IPS-18c (cell line): ENCODE results near the gene SPESP1.
"Not testable (repeated sequence)": the region's sequence is repeated elsewhere in the genome, so short reads cannot be mapped to it uniquely, and the experiment has no call there.

ENCODE experiments used
- H3K4me3 ChIP-seq: 2 replicates; pipeline ENCODE4 v1.7.0; 2013; ENCODE audit warnings: low read depth, mild to moderate bottlenecking, low read length, moderate library complexity; ENCODE audit not compliant: insufficient read depth
- H3K9me3 ChIP-seq: one replicate; pipeline ENCODE4 v1.6.1; 2013; ENCODE audit warnings: mild to moderate bottlenecking, low read length, moderate library complexity; ENCODE audit not compliant: control insufficient read depth, insufficient read depth

SPESP1 gene

GRCh38 chr15:68939501-68939900 lies 9.2 kb downstream of the SPESP1 start:
- H3K9me3 ChIP-seq, result no peaks in the 10 kb centered on the region
- H3K4me3 ChIP-seq, result no peak overlapping the region

GRCh38 chr15:68951813-68952212 lies 21.5 kb downstream of the SPESP1 start:
- Histone ChIP-seq H3K9me3 (no peaks in the 10 kb centered on the region), H3K4me3 (no peak overlapping the region)

DNA sequence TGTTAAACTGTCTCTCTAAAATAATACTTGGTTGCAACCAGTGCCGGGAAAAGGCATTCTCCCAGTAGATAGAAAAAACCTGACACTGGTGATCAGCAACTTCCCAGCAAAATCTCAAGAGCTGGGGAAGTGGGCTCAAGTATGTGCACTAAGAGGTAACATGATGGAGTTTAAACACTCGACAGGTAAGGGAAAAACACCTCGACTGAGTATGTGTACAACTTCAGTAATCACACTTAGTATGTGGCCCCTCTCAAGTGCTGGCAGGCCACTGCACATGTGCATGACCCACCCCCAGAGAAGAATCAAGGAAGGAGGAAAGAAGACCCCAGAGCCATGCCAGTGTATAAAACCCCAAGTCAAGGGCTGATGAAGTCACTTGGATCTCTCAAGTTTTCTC lies 27.4 kb downstream of the SPESP1 start:
- H3K4me3 ChIP-seq, result no peak overlapping the region
- H3K9me3 ChIP-seq, result no peaks in the 10 kb centered on the region

DNA sequence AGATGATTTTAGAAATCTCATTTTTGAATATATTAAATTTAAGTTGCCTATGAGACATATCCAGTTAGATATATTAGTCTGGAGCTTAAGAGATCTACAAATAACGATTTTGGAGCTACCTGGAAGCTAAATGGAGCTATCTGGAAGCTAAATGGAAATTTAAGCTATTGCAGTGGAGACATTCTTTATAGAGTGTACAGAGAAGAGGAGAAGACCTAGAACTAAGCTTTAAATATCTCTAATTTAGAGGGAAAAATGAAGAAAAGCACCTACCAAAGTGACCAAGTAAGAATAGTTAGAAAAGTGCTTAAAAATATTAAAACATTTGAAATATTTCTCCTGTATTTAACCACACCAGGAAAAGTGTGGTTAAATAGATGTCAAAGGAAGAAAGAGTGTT lies 28.3 kb downstream of the SPESP1 start:
- no peaks in the 10 kb centered on the region for H3K9me3 ChIP-seq
- H3K4me3 ChIP-seq, result no peak overlapping the region

DNA sequence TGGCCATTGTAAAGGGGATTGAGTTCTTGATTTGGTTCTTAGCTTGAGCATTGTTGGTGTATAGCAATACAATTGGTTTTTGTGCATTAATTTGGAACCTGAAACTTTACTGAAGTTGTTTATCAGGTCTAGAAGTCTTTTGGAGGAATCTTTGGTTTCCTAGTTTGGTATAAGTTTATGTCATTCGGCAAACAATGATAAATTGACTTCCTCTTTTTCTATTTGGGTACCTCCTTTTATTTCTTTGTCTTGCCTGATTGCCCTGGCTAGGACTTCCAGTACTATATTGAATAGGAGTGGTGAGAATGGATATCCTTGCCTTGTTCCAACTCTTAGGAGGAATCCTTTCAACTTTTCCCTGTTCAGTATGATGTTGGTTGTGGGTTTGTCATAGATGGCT lies 32.1 kb downstream of the SPESP1 start:
- no peak overlapping the region for H3K4me3 ChIP-seq
- no peaks in the 10 kb centered on the region for H3K9me3 ChIP-seq

DNA sequence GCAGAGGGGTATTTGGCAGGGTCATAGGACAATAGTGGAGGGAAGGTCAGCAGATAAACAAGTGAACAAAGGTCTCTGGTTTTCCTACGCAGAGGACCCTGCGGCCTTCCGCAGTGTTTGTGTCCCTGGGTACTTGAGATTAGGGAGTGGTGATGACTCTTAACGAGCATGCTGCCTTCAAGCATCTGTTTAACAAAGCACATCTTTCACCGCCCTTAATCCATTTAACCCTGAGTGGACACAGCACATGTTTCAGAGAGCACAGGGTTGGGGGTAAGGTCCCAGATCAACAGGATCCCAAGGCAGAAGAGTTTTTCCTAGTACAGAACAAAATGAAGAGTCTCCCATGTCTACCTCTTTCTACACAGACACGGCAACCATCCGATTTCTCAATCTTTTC lies 33.4 kb downstream of the SPESP1 start:
- H3K9me3 ChIP-seq, H3K4me3 ChIP-seq: not testable (repeated sequence)

GRCh38 chr15:68966996-68967395 lies 36.7 kb downstream of the SPESP1 start:
- Histone ChIP-seq H3K9me3 (no peaks in the 10 kb centered on the region), H3K4me3 (no peak overlapping the region)

- Histone ChIP-seq H3K4me3 (no peak overlapping the region), H3K9me3 (no peaks in the 10 kb centered on the region)
These were observed 37.6 kb downstream of the SPESP1 start for GRCh38 chr15:68967948-68968347.

- Histone ChIP-seq H3K9me3 (no peaks in the 10 kb centered on the region), H3K4me3 (no peak overlapping the region)
These were observed 39.0 kb downstream of the SPESP1 start for GRCh38 chr15:68969298-68969697.

GRCh38 chr15:68972201-68973065 lies 42.1 kb downstream of the SPESP1 start:
- H3K4me3 ChIP-seq, result no peak overlapping the region
- no peaks in the 10 kb centered on the region for H3K9me3 ChIP-seq

- not testable (repeated sequence) for H3K9me3 ChIP-seq, H3K4me3 ChIP-seq
These were observed 45.4 kb downstream of the SPESP1 start for GRCh38 chr15:68975651-68976160.

- not testable (repeated sequence) for H3K4me3 ChIP-seq, H3K9me3 ChIP-seq
These were observed 47.1 kb downstream of the SPESP1 start for GRCh38 chr15:68977426-68977825.

GRCh38 chr15:68979006-68979405 lies 48.7 kb downstream of the SPESP1 start:
- no peaks in the 10 kb centered on the region for H3K9me3 ChIP-seq
- H3K4me3 ChIP-seq, result no peak overlapping the region

DNA sequence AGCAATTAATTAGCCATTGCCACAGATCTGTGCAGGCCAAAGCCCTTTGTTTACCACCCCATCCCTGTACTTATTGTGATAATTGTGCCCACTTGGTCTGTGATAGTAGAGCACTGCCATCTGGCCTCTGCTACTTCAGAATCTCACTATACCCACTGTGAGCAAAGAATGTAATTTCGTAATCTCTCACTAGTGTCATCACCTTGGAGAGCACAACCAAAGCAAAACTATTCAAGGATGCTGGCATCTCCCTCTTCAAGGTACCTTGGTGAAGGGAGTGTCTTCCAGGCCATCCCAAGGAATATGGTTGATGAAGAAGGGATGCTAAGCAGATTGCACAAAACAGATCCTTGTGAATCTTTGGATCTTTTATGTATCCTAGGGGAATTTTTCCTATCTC lies 49.5 kb downstream of the SPESP1 start:
- no peak overlapping the region for H3K4me3 ChIP-seq

GRCh38 chr15:68980786-68981185 lies 50.5 kb downstream of the SPESP1 start:
- Histone ChIP-seq H3K9me3 (no peaks in the 10 kb centered on the region), H3K4me3 (no peak overlapping the region)

More for the DNA sequence above, 49.5 kb downstream of the SPESP1 start:
- no peaks in the 10 kb centered on the region for H3K9me3 ChIP-seq

GRCh38 chr15:68981941-68982340 lies 51.6 kb downstream of the SPESP1 start:
- H3K9me3 ChIP-seq, result no peaks in the 10 kb centered on the region
- H3K4me3 ChIP-seq, result no peak overlapping the region

DNA sequence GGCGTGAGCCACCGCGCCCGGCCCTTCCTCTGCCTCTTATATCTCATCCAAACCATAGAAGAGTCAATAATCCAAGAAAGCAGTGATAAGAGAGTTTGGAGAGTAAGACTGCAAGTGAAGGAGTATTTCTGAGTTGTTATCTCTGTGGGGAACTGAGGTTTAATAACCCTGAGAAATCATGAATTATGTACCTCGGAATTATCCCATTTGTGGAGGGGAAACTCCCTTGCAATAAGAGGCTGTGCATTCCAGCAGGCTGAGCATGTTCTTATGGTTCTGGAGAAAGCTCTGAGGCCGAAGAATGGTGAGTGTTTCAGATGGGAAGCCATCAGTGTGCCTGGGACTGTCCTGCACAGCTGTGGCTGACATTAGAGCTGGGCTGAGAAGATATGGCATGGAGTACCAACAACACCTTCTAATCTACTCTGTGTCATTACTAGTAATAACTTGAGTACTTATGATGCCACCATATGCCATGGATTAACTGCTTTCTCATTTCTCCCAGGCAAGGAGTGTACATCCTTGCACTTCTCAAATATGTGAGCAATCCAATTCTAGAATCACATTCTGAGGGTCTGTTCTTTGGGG lies 52.7 kb downstream of the SPESP1 start:
- Histone ChIP-seq H3K9me3 (no peaks in the 10 kb centered on the region), H3K4me3 (no peak overlapping the region)

DNA sequence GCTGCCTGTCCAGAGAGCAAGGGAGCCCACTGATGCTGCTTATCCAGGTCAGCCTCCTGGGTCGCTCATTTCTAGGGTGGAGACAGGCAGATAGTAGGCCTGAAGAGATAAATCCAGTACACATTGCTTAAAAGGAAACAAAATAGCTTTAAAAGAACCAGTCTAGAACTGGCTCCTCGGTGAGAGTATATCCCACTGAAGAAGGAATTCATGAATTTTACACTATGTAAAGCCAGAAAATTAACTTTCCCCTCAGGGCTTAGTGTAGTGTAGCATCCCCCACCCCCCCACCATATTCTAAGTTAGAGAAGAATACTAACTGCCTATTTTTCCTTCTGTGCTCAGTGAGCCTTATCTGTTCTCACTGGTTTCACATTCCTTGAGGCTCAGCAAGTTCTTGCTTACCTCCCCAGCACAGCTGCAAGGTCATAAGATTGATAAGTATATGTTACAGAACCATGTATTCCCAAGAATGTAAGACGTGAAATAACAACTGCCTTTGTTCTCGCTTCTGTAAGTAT lies 53.7 kb downstream of the SPESP1 start:
- no peak overlapping the region for H3K4me3 ChIP-seq
- no peaks in the 10 kb centered on the region for H3K9me3 ChIP-seq
